B cell (primary cell): ENCODE measurements around the gene SHMT2. TPM values are rescaled to one million over a fixed set of nuclear protein-coding genes. Genes with fewer than 3 reads are reported as not detected.

Experiments
- ATAC-seq: fragments of 200-7000 bp; cut with Tn5 transposase; one replicate; pipeline ENCODE4 v1.10.0; 2021; ENCODE audit warnings: low read depth, mild to moderate bottlenecking, moderate number of reproducible peaks, moderate library complexity
- CTCF ChIA-PET: fragments of 350-600 bp; sonication (Branson Sonifier 250); formaldehyde crosslinking; loops from one replicate; lab custom pipeline; 2021; ENCODE audit warnings: antibody characterized with exemption, inconsistent platforms; lab: Charles Lee
- POLR2A ChIA-PET: fragments of 350-600 bp; sonication (Branson Sonifier 250); formaldehyde crosslinking; loops from one replicate; lab custom pipeline; 2021; ENCODE audit warnings: antibody characterized with exemption; lab: Charles Lee
- DNase-seq: peaks from one replicate; pipeline ENCODE4 v3.0.0; 2013
- H2AFZ ChIP-seq: 2 replicates; pipeline ENCODE4 v1.6.1; 2012; ENCODE audit warnings: mild to moderate bottlenecking, low read depth, low read length; ENCODE audit not compliant: insufficient read depth, poor library complexity, severe bottlenecking
- H3K27ac ChIP-seq, 2 donors: 1 replicate in 1 of 2; 2 replicates in 1 of 2; pipeline ENCODE4 v1.5.1; 2012 to 2013; ENCODE audit warnings: low read length in 2 of 2, mild to moderate bottlenecking in 2 of 2, moderate library complexity in 1 of 2
- H3K27me3 ChIP-seq, 4 experiments: fragments of 200-600 bp in 1 of 4; sonication (generic) in 1 of 4; replicated peaks in 1 of 4; 1 replicate in 2 of 4; 2 replicates in 2 of 4; pipeline versions ENCODE4 v1.6.1 to v1.7.0; 2013 to 2016; ENCODE audit warnings: low read length in 3 of 4, mild to moderate bottlenecking in 2 of 4, mixed read lengths in 1 of 4, moderate library complexity in 1 of 4; ENCODE audit not compliant: insufficient read depth in 4 of 4, control insufficient read depth in 3 of 4; ENCODE audit errors: control extremely low read depth in 1 of 4
- H3K36me3 ChIP-seq, 2 experiments: replicated peaks in 1 of 2; 1 replicate in 1 of 2; 2 replicates in 1 of 2; pipeline versions ENCODE4 v1.6.1 to v1.7.1; 2013; ENCODE audit warnings: low read length in 1 of 2; ENCODE audit not compliant: insufficient read depth in 2 of 2, control insufficient read depth in 1 of 2; ENCODE audit errors: control extremely low read depth in 1 of 2, extremely low read depth in 1 of 2
- H3K4me1 ChIP-seq, 2 donors: fragments of 200-600 bp in 1 of 2; sonication (generic) in 1 of 2; 1 replicate in 1 of 2; 2 replicates in 1 of 2; pipeline versions ENCODE4 v1.5.1 to v1.6.1; 2013 to 2017; ENCODE audit warnings: low read length in 2 of 2; ENCODE audit not compliant: control insufficient read depth in 2 of 2, insufficient read depth in 2 of 2
- H3K4me2 ChIP-seq: replicated peaks from 2 replicates; pipeline ENCODE3; 2012; ENCODE audit warnings: mild to moderate bottlenecking, low read depth, low read length; ENCODE audit not compliant: poor library complexity, severe bottlenecking
- H3K4me3 ChIP-seq, 5 experiments: fragments of 200-600 bp in 1 of 5; sonication (generic) in 1 of 5; 1 replicate in 3 of 5; 2 replicates in 2 of 5; pipeline versions ENCODE4 v1.5.1 to v1.7.0; 2011 to 2016; ENCODE audit warnings: low read length in 4 of 5, mild to moderate bottlenecking in 4 of 5, low read depth in 2 of 5, control low read depth in 1 of 5, moderate library complexity in 1 of 5; ENCODE audit not compliant: insufficient read depth in 1 of 5; ENCODE audit errors: control extremely low read depth in 1 of 5, extremely low read depth in 1 of 5
- H3K79me2 ChIP-seq: fragments of 200-600 bp; sonication (generic); one replicate; pipeline ENCODE4 v1.6.0; 2016; ENCODE audit warnings: low read length; ENCODE audit not compliant: control insufficient read depth, insufficient read depth
- H3K9ac ChIP-seq: fragments of 200-600 bp; sonication (generic); 2 replicates; pipeline ENCODE4 v1.6.1; 2017; ENCODE audit warnings: mild to moderate bottlenecking, low read length, moderate library complexity
- H3K9me3 ChIP-seq, 3 donors: one replicate each; pipeline versions ENCODE4 v1.6.1 to v1.7.1; 2013; ENCODE audit warnings: low read length in 2 of 3; ENCODE audit not compliant: control insufficient read depth in 2 of 3, insufficient read depth in 1 of 3; ENCODE audit errors: control extremely low read depth in 1 of 3
- H4K20me1 ChIP-seq: 2 replicates; pipeline ENCODE4 v1.6.0; 2012; ENCODE audit warnings: mild to moderate bottlenecking, low read length; ENCODE audit not compliant: insufficient read depth, control insufficient read depth, poor library complexity, severe bottlenecking
- H3K27ac Mint-ChIP-seq: one replicate; pipeline ENCODE4 v1.8.0; 2021; ENCODE audit warnings: mixed read lengths
- H3K27me3 Mint-ChIP-seq: one replicate; pipeline ENCODE4 v1.8.0; 2021; ENCODE audit warnings: mixed read lengths
- H3K4me1 Mint-ChIP-seq: one replicate; pipeline ENCODE4 v1.8.0; 2021; ENCODE audit warnings: mixed read lengths
- H3K4me3 Mint-ChIP-seq: one replicate; pipeline ENCODE4 v1.8.0; 2021; ENCODE audit warnings: mixed read lengths
- H3K9me3 Mint-ChIP-seq: one replicate; pipeline ENCODE4 v1.8.0; 2022; ENCODE audit warnings: mixed read lengths; ENCODE audit not compliant: insufficient read depth
- EZH2 ChIP-seq: IDR thresholded peaks from 2 replicates; pipeline ENCODE4 v1.6.1; 2012; ENCODE audit warnings: borderline replicate concordance, low read depth, mild to moderate bottlenecking, moderate library complexity, low read length; ENCODE audit not compliant: insufficient read depth, poor library complexity, severe bottlenecking
- WGBS: methylation state at CpG from one replicate; pipeline ENCODE4 v1.1.5; 2013; ENCODE audit warnings: missing lambda C conversion rate; ENCODE audit not compliant: insufficient coverage; 5-methylcytosine and 5-hydroxymethylcytosine counted together
- intact Hi-C: fragments of 100-400 bp; cut with micrococcal nuclease; formaldehyde crosslinking; loops from one replicate; pipeline ENCODE4 v1.10.0; 2022
- polyA plus RNA-seq: library from polyadenylated mRNA; depleted of rRNA; stranded (reverse); fragments of >200 nt; gene quantifications from 2 replicates; pipeline ENCODE4 v1.2.3, GENCODE V29; 2012
- total RNA-seq, 2 donors: library from RNA; stranded (reverse); fragments of 120-200 nt in 1 of 2; gene quantifications; 1 replicate in 1 of 2; 2 replicates in 1 of 2; pipeline versions ENCODE4 v1.2.3 to v1.2.4, GENCODE V29; 2013 to 2022
- TF ChIP-seq, protein P1 (sequence below): fragments of 200-600 bp; IDR thresholded peaks from one replicate; pipeline ENCODE4 v1.8.0; 2022; ENCODE audit warnings: antibody characterized with exemption, mild to moderate bottlenecking

The SHMT2 gene
- total and polyA plus RNA-seq, 2 donors (not counting 1 experiment from before 2014, with no cell fraction given) = 166 to 236 TPM

DNA sequence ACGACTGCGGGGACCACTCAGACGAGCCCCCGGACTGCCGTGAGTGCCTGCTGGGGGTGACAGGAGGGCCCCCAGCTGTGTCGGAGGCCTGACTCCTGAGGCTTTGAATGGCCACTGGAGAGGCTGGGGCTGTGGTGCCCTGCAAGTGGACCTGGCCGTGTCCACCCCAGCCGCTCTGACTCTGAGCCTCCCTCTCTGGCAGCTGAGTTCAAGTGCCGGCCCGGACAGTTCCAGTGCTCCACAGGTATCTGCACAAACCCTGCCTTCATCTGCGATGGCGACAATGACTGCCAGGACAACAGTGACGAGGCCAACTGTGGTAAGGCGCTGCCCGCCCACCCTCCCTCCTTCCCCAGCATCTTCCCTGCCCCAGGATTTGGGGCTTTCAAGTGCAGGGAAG, 29.0 kb upstream of the SHMT2 start:
- Mint-ChIP-seq H3K4me1 (no peaks in the 10 kb centered on the region), H3K4me3 (no peak overlapping the region), H3K9me3 (no peaks in the 10 kb centered on the region), H3K27ac (no peak overlapping the region), H3K27me3 (no peaks in the 10 kb centered on the region)
- Histone ChIP-seq H3K4me1 (no peaks in the 10 kb centered on the region), H3K4me2 (no peak overlapping the region), H3K27me3 (no peaks in the 10 kb centered on the region), H3K79me2 (no peaks in the 10 kb centered on the region), H3K36me3 (no peaks in the 10 kb centered on the region), H3K27ac (no peak overlapping the region), H3K9me3 (no peaks in the 10 kb centered on the region), H3K9ac (no peak overlapping the region), H4K20me1 (no peaks in the 10 kb centered on the region), H3K4me3 (no peak overlapping the region), H2AFZ (no peak overlapping the region)
- intact Hi-C loops = no loop called here
- TF ChIP-seq, protein P1, sequence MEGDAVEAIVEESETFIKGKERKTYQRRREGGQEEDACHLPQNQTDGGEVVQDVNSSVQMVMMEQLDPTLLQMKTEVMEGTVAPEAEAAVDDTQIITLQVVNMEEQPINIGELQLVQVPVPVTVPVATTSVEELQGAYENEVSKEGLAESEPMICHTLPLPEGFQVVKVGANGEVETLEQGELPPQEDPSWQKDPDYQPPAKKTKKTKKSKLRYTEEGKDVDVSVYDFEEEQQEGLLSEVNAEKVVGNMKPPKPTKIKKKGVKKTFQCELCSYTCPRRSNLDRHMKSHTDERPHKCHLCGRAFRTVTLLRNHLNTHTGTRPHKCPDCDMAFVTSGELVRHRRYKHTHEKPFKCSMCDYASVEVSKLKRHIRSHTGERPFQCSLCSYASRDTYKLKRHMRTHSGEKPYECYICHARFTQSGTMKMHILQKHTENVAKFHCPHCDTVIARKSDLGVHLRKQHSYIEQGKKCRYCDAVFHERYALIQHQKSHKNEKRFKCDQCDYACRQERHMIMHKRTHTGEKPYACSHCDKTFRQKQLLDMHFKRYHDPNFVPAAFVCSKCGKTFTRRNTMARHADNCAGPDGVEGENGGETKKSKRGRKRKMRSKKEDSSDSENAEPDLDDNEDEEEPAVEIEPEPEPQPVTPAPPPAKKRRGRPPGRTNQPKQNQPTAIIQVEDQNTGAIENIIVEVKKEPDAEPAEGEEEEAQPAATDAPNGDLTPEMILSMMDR = no peak
- no peak for TF ChIP-seq EZH2
- CTCF ChIA-PET = no interaction called here
- WGBS = 93% methylated on average over 14 of the region's 15 CpGs
- ATAC-seq (no peak), DNase-seq (no peak)
- POLR2A ChIA-PET = no interaction called here

DNA sequence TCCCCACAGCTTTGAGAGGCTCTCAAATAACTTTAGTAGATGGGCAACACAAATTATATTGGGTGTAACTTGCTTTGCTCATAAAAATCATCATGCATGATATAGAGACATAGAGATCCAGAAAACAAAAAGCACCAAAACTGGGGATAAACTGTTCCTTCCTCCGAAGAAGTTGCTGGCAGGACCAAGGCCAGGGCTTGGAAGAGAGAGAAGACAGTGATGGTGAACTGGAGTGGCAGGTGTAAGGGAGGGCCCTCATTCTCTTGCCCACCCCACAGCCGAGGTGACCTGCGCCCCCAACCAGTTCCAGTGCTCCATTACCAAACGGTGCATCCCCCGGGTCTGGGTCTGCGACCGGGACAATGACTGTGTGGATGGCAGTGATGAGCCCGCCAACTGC, 28.3 kb upstream of the SHMT2 start:
- H3K27ac Mint-ChIP-seq = no peak overlapping the region
- Histone ChIP-seq H3K9ac (no peak overlapping the region), H2AFZ (no peak overlapping the region), H3K79me2 (no peaks in the 10 kb centered on the region), H3K27me3 (no peaks in the 10 kb centered on the region), H3K9me3 (no peaks in the 10 kb centered on the region), H3K27ac (no peak overlapping the region), H4K20me1 (no peaks in the 10 kb centered on the region), H3K4me2 (no peak overlapping the region), H3K4me1 (no peaks in the 10 kb centered on the region), H3K36me3 (no peaks in the 10 kb centered on the region), H3K4me3 (no peak overlapping the region)
- TF ChIP-seq, protein P1 = no peak
- H3K4me3 Mint-ChIP-seq = no peak overlapping the region
- no peaks in the 10 kb centered on the region for H3K27me3 Mint-ChIP-seq
- H3K4me1 Mint-ChIP-seq = no peaks in the 10 kb centered on the region
- intact Hi-C loops = no loop called here
- no peak for ATAC-seq
- H3K9me3 Mint-ChIP-seq = no peaks in the 10 kb centered on the region
- ChIA-PET POLR2A (no interaction called here), CTCF (no interaction called here)
- 97% methylated on average over 6 of the region's 8 CpGs for WGBS
- no peak for DNase-seq
